HEK293 (cell line): Measurements from ENCODE around the gene PDGFA.
A peak's percentile ranks its signal among the peaks of the same experiment; 100 is the strongest.

Source experiments
- CTCF ChIA-PET: fragments of 350-600 bp; formaldehyde crosslinking; extraction: SDS; loops from one replicate; lab custom pipeline; 2021; ENCODE audit warnings: antibody characterized with exemption; lab: Yijun Ruan, JAX
- POLR2A ChIA-PET: fragments of 300-600 bp; formaldehyde crosslinking; extraction: SDS; loops from one replicate; lab custom pipeline; 2020; ENCODE audit warnings: antibody characterized with exemption, inconsistent platforms; lab: Yijun Ruan, JAX
- H3K27ac ChIP-seq: fragments of 200-500 bp; sonication (Bioruptor generic); 2 replicates; pipeline ENCODE4 v1.5.1; 2014; ENCODE audit warnings: low read depth, low read length, control low read depth, inconsistent platforms; ENCODE audit errors: extremely low read depth
- H3K36me3 ChIP-seq, 2 experiments: fragments of 200-500 bp in 1 of 2; sonication (Bioruptor generic) in 1 of 2; 1 replicate in 1 of 2; 2 replicates in 1 of 2; pipeline ENCODE4 v1.5.1; 2014 to 2017; ENCODE audit warnings: inconsistent platforms in 2 of 2, low read length in 2 of 2; ENCODE audit not compliant: control insufficient read depth in 2 of 2, insufficient read depth in 1 of 2
- H3K4me1 ChIP-seq: fragments of 200-500 bp; sonication (Bioruptor generic); 2 replicates; pipeline ENCODE4 v1.5.1; 2014; ENCODE audit warnings: mild to moderate bottlenecking, low read length, inconsistent platforms; ENCODE audit not compliant: control insufficient read depth, insufficient read depth
- H3K4me3 ChIP-seq: 2 replicates; pipeline ENCODE4 v1.5.1; 2011; ENCODE audit warnings: low read depth, mild to moderate bottlenecking, control low read depth, low read length, moderate library complexity
- H3K9me3 ChIP-seq: fragments of 200-500 bp; sonication (Bioruptor generic); 2 replicates; pipeline ENCODE4 v1.5.1; 2014; ENCODE audit warnings: low read depth, low read length, inconsistent platforms; ENCODE audit not compliant: control insufficient read depth, insufficient read depth
- CTCF ChIP-seq: fragments of 450-650 bp; formaldehyde crosslinking; IDR thresholded peaks from 2 replicates; pipeline ENCODE4 v1.5.1; 2016; ENCODE audit warnings: missing biosample characterization, missing genetic modification characterization
- HOXA7 ChIP-seq: sonication (generic); formaldehyde crosslinking; IDR thresholded peaks from 2 replicates; pipeline ENCODE4 v1.8.1; 2022; ENCODE audit warnings: missing genetic modification reagents, borderline replicate concordance
- HOXC10 ChIP-seq: sonication (generic); formaldehyde crosslinking; IDR thresholded peaks from 2 replicates; pipeline ENCODE4 v1.8.1; 2023; ENCODE audit warnings: mild to moderate bottlenecking, missing genetic modification reagents
- MYNN ChIP-seq: fragments of 450-650 bp; formaldehyde crosslinking; IDR thresholded peaks from 2 replicates; pipeline ENCODE4 v1.5.1; 2016; ENCODE audit warnings: missing biosample characterization, missing genetic modification characterization, borderline replicate concordance
- PRDM2 ChIP-seq: fragments of 450-650 bp; formaldehyde crosslinking; IDR thresholded peaks from 2 replicates; pipeline ENCODE4 v1.5.1; 2016; ENCODE audit warnings: missing biosample characterization, missing genetic modification characterization, borderline replicate concordance
- ZIC2 ChIP-seq: fragments of 450-650 bp; formaldehyde crosslinking; IDR thresholded peaks from 2 replicates; pipeline ENCODE4 v1.5.1; 2016; ENCODE audit warnings: missing biosample characterization, missing genetic modification characterization
- ZNF10 ChIP-seq: fragments of 450-650 bp; formaldehyde crosslinking; IDR thresholded peaks from 2 replicates; pipeline ENCODE4 v1.5.1; 2017; ENCODE audit warnings: missing biosample characterization, missing genetic modification characterization
- ZNF223 ChIP-seq: fragments of 450-650 bp; formaldehyde crosslinking; IDR thresholded peaks from 2 replicates; pipeline ENCODE4 v1.5.1; 2016; ENCODE audit warnings: missing biosample characterization, missing genetic modification characterization
- ZNF292 ChIP-seq: fragments of 450-650 bp; formaldehyde crosslinking; IDR thresholded peaks from 2 replicates; pipeline ENCODE4 v1.5.1; 2016; ENCODE audit warnings: low read depth, missing biosample characterization, missing genetic modification characterization, borderline replicate concordance
- ZNF37A ChIP-seq: fragments of 450-650 bp; IDR thresholded peaks from 2 replicates; pipeline ENCODE4 v1.5.1; 2018; ENCODE audit warnings: missing biosample characterization, missing genetic modification characterization
- ZNF629 ChIP-seq: fragments of 450-650 bp; formaldehyde crosslinking; IDR thresholded peaks from 2 replicates; pipeline ENCODE4 v1.5.1; 2017; ENCODE audit warnings: missing biosample characterization, missing genetic modification characterization
- ZNF701 ChIP-seq: fragments of 450-650 bp; formaldehyde crosslinking; IDR thresholded peaks from 2 replicates; pipeline ENCODE4 v1.5.1; 2016; ENCODE audit warnings: missing biosample characterization, missing genetic modification characterization
- ZNF830 ChIP-seq: fragments of 450-650 bp; IDR thresholded peaks from 2 replicates; pipeline ENCODE4 v1.5.0; 2018; ENCODE audit warnings: missing biosample characterization, missing genetic modification characterization, low read depth, mild to moderate bottlenecking, moderate library complexity

Gene PDGFA

GRCh38 chr7:475425-475728 is 44.3 kb downstream of the PDGFA start:
- ChIA-PET CTCF (no interaction called here), POLR2A (no interaction called here)

GRCh38 chr7:474605-475424 is 44.8 kb downstream of the PDGFA start:
- POLR2A ChIA-PET: no interaction called here
- Histone ChIP-seq H3K4me3 (no peak overlapping the region), H3K4me1 (no peaks in the 10 kb centered on the region), H3K27ac (no peak overlapping the region), H3K9me3 (no peaks in the 10 kb centered on the region), H3K36me3 (no peaks in the 10 kb centered on the region)
- no peak for TF ChIP-seq ZNF629 (tag by site-specific recombination)
- TF ChIP-seq HOXC10 (CRISPR knock-in tag): no peak
- TF ChIP-seq ZNF37A (tag by site-specific recombination): no peak
- no peak for TF ChIP-seq CTCF (tag by site-specific recombination)
- TF ChIP-seq ZNF10 (tag by site-specific recombination): no peak
- TF ChIP-seq ZNF223: no peak
- TF ChIP-seq PRDM2 (tag by site-specific recombination): no peak
- TF ChIP-seq ZNF292 (tag by site-specific recombination): no peak
- no peak for TF ChIP-seq ZNF830 (tag by site-specific recombination)
- TF ChIP-seq MYNN: no peak
- no peak for TF ChIP-seq HOXA7 (CRISPR knock-in tag)
- CTCF ChIA-PET: interaction anchor here (0.6 kb wide), 1 partner anchor 211 kb away, joined by 3 read pairs; no protein-coding TSS in a partner anchor

More at GRCh38 chr7:475425-475728, 44.3 kb downstream of the PDGFA start:
- no peaks in the 10 kb centered on the region for H3K4me1 ChIP-seq
- H3K9me3 ChIP-seq: no peaks in the 10 kb centered on the region
- no peaks in the 10 kb centered on the region for H3K36me3 ChIP-seq
- H3K27ac ChIP-seq: no peak overlapping the region
- TF ChIP-seq ZIC2 (tag by site-specific recombination) (peak; percentile 42; the same call in 1 of the 2 replicates), ZNF701 (no peak)
- no peak overlapping the region for H3K4me3 ChIP-seq
